LNCAP (cell line): ENCODE results near the gene GALNT12.

Source experiments
- CTCF ChIP-seq: fragments of 450-650 bp; IDR thresholded peaks from 2 replicates; pipeline ENCODE4 v1.5.1; 2017; ENCODE audit warnings: mild to moderate bottlenecking

GALNT12 gene

DNA sequence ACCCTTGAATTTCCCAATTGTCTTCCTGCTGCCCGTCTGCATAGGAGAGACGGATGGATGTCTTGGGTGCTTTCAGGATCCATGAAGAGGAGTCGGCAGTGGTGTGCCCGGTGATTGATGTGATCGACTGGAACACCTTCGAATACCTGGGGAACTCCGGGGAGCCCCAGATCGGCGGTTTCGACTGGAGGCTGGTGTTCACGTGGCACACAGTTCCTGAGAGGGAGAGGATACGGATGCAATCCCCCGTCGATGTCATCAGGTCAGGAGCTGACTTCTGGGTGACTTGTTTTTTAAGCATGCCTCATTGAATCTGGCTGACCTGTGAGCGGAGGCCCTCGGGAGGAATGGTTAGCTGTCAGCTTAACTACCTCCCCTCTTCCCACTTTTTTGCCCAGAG is 24.2 kb downstream of the GALNT12 start:
- no peak for TF ChIP-seq CTCF

DNA sequence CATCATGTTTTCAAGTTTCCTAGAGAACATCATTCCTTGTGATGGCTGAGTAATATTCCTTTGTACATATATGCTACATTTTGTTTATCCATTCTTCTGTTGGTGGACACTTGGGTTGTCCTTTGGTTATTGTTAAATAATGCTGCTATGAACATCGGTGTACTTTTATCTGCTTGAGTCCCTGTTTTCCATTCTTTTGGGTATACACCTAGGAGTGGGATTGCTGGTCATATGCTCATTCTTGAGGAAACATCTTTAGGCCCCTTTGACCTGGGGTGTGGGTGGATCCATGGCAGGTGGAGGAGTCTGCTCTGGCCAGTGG is 25.3 kb downstream of the GALNT12 start:
- no peak for TF ChIP-seq CTCF

- TF ChIP-seq CTCF: no peak
Observed at GRCh38 chr9:98833090-98833956, 25.9 kb downstream of the GALNT12 start.

DNA sequence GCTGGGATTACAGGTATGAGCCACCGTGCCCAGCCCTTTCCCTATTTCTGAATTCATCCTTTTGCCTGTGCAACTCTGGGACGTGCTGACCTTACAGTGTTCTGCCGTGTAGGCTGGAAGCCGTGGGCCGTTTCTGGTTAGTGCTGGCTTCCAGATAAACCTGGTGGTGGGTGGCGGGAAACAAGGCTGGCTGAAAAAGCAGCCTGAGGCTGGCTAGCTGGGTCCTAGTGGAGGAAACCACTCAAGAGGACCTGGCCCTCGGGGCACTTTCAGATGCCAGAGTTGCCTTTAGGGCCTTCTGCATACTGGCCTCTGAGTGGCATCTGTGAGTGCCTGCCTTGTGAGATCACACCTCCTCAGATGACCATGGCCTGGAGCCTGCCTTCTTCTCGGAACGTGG is 26.9 kb downstream of the GALNT12 start:
- no peak for TF ChIP-seq CTCF

- no peak for TF ChIP-seq CTCF
Observed at GRCh38 chr9:98836206-98836605, 28.7 kb downstream of the GALNT12 start.

- no peak for TF ChIP-seq CTCF
Observed at GRCh38 chr9:98837516-98837915, 30.0 kb downstream of the GALNT12 start.

GRCh38 chr9:98838155-98838867 is 30.8 kb downstream of the GALNT12 start:
- TF ChIP-seq CTCF: no peak
